ENCODE measurements around the gene CHIT1. TPM values are rescaled to one million over a fixed set of nuclear protein-coding genes. Genes with fewer than 3 reads are reported as not detected.

CHIT1 gene
- total and polyA plus RNA-seq, 2 of the 8 experiments (the other 6 are each of a cell fraction or from before 2014, with no cell fraction given): not detected

DNA sequence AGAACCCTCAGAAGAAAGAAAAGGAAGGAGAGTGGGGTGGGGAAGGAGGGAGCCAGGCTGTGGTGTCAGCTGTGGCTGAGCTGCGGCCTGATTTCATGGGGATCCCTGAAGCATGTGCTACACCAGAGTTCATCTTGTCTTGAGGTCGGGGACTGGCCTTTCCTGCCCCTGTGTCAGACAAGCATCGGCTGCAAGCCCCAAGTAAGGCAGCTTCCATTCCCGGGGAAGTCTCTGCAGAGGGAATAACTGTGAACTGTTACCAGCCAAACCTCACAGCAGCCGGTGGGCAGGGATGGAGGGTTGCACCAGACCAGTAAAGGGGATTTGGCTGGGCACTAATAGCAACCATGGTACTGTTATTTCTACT is 40.2 kb upstream of the CHIT1 start:
- DNase-seq (ENCODE audit: low read depth in 1 of 2, low spot score in 2 of 2) (no peak), FAIRE-seq (no peak)
- H3K4me2 ChIP-seq (ENCODE audit: insufficient read depth in 1 of 2, low read depth in 2 of 2, low read length in 2 of 2): no peak overlapping the region
- no peak overlapping the region for H2AFZ ChIP-seq (ENCODE audit: low read length)
- H2AK5ac ChIP-seq (ENCODE audit: low read depth, low read length): no peak overlapping the region
- no peak overlapping the region for H3K4ac ChIP-seq (replicated peaks; ENCODE audit: insufficient read length, low read depth, low read length)
- no peak overlapping the region for H3K14ac ChIP-seq (ENCODE audit: insufficient read length)
- peaks cover 0 to 25% (median 10%) of the 10 kb centered on the region in 4 experiments; a peak in 5 of 7 replicates for H3K27me3 ChIP-seq (replicated peaks in 1 of 4; ENCODE audit: control insufficient read depth in 3 of 4, extremely low read depth in 1 of 4, insufficient read depth in 3 of 4, low read length in 3 of 4)
- no peaks in the 10 kb centered on the region for H3K79me2 ChIP-seq (ENCODE audit: control insufficient read depth in 1 of 2, insufficient read depth in 2 of 2, low read length in 2 of 2)
- H3K4me1 ChIP-seq (replicated peaks in 1 of 4; ENCODE audit: control insufficient read depth in 3 of 4, insufficient read depth in 4 of 4, low read length in 3 of 4): peaks cover 0 to 13% (median 8%) of the 10 kb centered on the region in 4 experiments; a peak in 5 of 7 replicates
- H3K9me3 ChIP-seq (ENCODE audit: insufficient read depth in 2 of 2, low read depth in 1 of 2, low read length in 1 of 2): no peaks in the 10 kb centered on the region
- no peak overlapping the region for H3K4me3 ChIP-seq (ENCODE audit: extremely low read depth in 1 of 4, insufficient read depth in 2 of 4, low read depth in 3 of 4, low read length in 4 of 4)
- H2BK120ac ChIP-seq (replicated peaks; ENCODE audit: low read depth, low read length): no peak overlapping the region
- peak overlapping the region; percentile 54; the same call in 1 of the 2 replicates for H2BK15ac ChIP-seq (ENCODE audit: low read length)
- POLR2A ChIA-PET (ENCODE audit: partially characterized antibody): no interaction called here
- H3K9ac ChIP-seq (replicated peaks in 1 of 4; ENCODE audit: extremely low read depth in 1 of 4, low read depth in 3 of 4, low read length in 3 of 4): no peak overlapping the region
- no peaks in the 10 kb centered on the region for H4K20me1 ChIP-seq (replicated peaks in 1 of 2; ENCODE audit: control insufficient read depth in 1 of 2, insufficient read depth in 2 of 2, low read length in 2 of 2)
- no peak overlapping the region for H3K27ac ChIP-seq (ENCODE audit: low read depth, low read length)
- H3K18ac ChIP-seq (ENCODE audit: extremely low read depth, low read length): no peak overlapping the region
- CTCF ChIA-PET (ENCODE audit: partially characterized antibody): interaction anchor here (0.6 to 39.0 kb wide), 44 partner anchors 8 to 270 kb away, joined by 3 to 785 read pairs (median 6); partner anchors contain the start of genes ADORA1, BTG2, MYOG and OPTC
- peaks cover 2% of the 10 kb centered on the region; the same call in 1 of the 2 replicates for H3K23me2 ChIP-seq (ENCODE audit: low read depth, low read length)
- no peak overlapping the region for H4K8ac ChIP-seq (ENCODE audit: extremely low read depth, insufficient read depth, low read length)
- no peak overlapping the region for H4K91ac ChIP-seq (replicated peaks; ENCODE audit: insufficient read length, low read length)
- no peak for TF ChIP-seq POU5F1 (IDR thresholded peaks at IDR 0.05; ENCODE audit: low read depth, low read length)
- TF ChIP-seq MAX (IDR thresholded peaks at IDR 0.05): no peak
- no peak for TF ChIP-seq GABPA (IDR thresholded peaks at IDR 0.05; ENCODE audit: borderline replicate concordance, insufficient read depth, low read length)
- TF ChIP-seq NRF1 (IDR thresholded peaks at IDR 0.05; ENCODE audit: low read depth, low read length): no peak
- TF ChIP-seq JUND (IDR thresholded peaks at IDR 0.05; ENCODE audit: low read length): no peak
- TF ChIP-seq ZNF274 (IDR thresholded peaks at IDR 0.05; ENCODE audit: borderline replicate concordance, extremely low read depth, low read length): no peak
- no peak for TF ChIP-seq YY1 (IDR thresholded peaks at IDR 0.05; ENCODE audit: low read depth, low read length)
- TF ChIP-seq CREB1 (IDR thresholded peaks at IDR 0.05): no peak
- TF ChIP-seq RAD21 (IDR thresholded peaks at IDR 0.05 in 1 of 2, conservative IDR thresholded peaks at IDR 0.05 in 1 of 2; ENCODE audit: low read depth in 2 of 2, low read length in 2 of 2): no peak
- no peak for TF ChIP-seq TAF1 (IDR thresholded peaks at IDR 0.05; ENCODE audit: low read depth, low read length)
- no peak overlapping the region for H3K23ac ChIP-seq (ENCODE audit: insufficient read length)
- H3K79me1 ChIP-seq (ENCODE audit: low read depth, low read length): no peaks in the 10 kb centered on the region
- H2BK20ac ChIP-seq (ENCODE audit: low read length): no peak overlapping the region
- H4K5ac ChIP-seq (ENCODE audit: insufficient read length, low read depth, low read length): no peak overlapping the region
- no peak overlapping the region for H3K56ac ChIP-seq (replicated peaks; ENCODE audit: insufficient read length, low read depth, low read length)
- no peak overlapping the region for H2BK5ac ChIP-seq (ENCODE audit: low read depth, low read length)
- 77% methylated on average over 5 of the region's 5 CpGs; no CpG with 5 or more reads in 1 of the 2 experiments for WGBS, 2 experiments (ENCODE audit: extremely low coverage in 1 of 2, insufficient coverage in 1 of 2, insufficient read length in 1 of 2, insufficient replicate concordance in 2 of 2, low coverage in 1 of 2, low lambda C conversion rate in 2 of 2, missing lambda C conversion rate in 1 of 2)
- no peaks in the 10 kb centered on the region for H3K36me3 ChIP-seq (ENCODE audit: control insufficient read depth in 2 of 4, insufficient read depth in 4 of 4, low read length in 3 of 4)
- no peak overlapping the region for H2BK12ac ChIP-seq (ENCODE audit: low read depth, low read length)

All from H1 (cell line).